ENCODE results near the gene XRCC1. TPM values are rescaled to one million over a fixed set of nuclear protein-coding genes. Genes with fewer than 3 reads are reported as not detected.

XRCC1 gene
- total and polyA plus RNA-seq, 9 of the 15 experiments (the other 6 are each of a cell fraction or from before 2014, with no cell fraction given) = 1.5 to 36.9 (median 24.9) TPM

DNA sequence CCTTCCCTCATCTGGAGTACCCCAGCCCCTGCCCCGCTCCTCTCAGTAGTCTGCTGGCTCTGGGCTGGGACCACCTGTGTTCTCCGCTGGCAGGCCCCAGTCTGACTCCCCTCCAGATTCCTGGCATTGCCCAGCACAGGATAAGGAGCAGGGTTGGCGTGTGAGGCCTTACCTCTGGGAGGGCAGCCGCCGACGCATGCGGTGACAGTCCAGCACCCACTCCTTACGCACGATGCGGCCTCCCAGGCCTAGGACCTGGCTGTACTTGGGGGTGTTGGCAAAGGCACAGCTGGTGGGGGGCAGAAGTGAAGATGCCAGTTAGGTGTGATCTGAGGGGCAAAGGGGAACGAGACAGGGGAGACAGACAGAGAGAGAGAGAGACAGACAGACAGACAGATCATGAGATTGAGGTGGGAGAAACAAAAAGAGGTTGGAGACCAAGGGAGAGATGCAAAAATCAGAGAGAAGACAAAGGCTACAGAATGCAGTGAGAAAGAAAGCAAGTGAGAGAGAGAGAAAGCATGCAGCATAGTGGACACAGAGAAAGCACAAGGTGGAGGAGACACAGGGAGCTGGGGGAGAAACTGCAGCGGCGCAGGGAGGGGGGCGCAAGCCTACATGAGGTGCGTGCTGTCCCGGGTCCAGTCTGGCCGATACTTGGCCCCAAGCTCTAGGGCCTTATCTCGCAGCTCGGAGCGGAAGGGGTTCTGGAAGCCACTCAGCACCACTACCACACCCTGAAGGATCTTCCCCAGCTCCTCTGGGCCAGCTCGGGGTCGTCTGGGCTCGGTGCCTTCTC lies 23.7 kb downstream of the XRCC1 start (continued):
- TF ChIP-seq KAT7 (CRISPR knock-in tag; IDR thresholded peaks at IDR 0.05; ENCODE audit: borderline replicate concordance) = no peak
- TF ChIP-seq, protein P1, sequence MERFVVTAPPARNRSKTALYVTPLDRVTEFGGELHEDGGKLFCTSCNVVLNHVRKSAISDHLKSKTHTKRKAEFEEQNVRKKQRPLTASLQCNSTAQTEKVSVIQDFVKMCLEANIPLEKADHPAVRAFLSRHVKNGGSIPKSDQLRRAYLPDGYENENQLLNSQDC (CRISPR knock-in tag; IDR thresholded peaks at IDR 0.05) = no peak
- no peak for TF ChIP-seq NR2C2 (CRISPR knock-in tag; IDR thresholded peaks at IDR 0.05)
- no peak for TF ChIP-seq NR2C2 (tag; IDR thresholded peaks at IDR 0.05)
- no peak for TF ChIP-seq HNRNPK (IDR thresholded peaks at IDR 0.05; ENCODE audit: low read depth, low read length, poor library complexity, severe bottlenecking)
- no peak for TF ChIP-seq MIER1 (IDR thresholded peaks at IDR 0.05; ENCODE audit: low read depth)
- no peak for TF ChIP-seq HDAC8 (tag; IDR thresholded peaks at IDR 0.05)
- TF ChIP-seq ASH1L (IDR thresholded peaks at IDR 0.05; ENCODE audit: borderline replicate concordance, low read depth, partially characterized antibody) = no peak
- TF ChIP-seq, protein P2, sequence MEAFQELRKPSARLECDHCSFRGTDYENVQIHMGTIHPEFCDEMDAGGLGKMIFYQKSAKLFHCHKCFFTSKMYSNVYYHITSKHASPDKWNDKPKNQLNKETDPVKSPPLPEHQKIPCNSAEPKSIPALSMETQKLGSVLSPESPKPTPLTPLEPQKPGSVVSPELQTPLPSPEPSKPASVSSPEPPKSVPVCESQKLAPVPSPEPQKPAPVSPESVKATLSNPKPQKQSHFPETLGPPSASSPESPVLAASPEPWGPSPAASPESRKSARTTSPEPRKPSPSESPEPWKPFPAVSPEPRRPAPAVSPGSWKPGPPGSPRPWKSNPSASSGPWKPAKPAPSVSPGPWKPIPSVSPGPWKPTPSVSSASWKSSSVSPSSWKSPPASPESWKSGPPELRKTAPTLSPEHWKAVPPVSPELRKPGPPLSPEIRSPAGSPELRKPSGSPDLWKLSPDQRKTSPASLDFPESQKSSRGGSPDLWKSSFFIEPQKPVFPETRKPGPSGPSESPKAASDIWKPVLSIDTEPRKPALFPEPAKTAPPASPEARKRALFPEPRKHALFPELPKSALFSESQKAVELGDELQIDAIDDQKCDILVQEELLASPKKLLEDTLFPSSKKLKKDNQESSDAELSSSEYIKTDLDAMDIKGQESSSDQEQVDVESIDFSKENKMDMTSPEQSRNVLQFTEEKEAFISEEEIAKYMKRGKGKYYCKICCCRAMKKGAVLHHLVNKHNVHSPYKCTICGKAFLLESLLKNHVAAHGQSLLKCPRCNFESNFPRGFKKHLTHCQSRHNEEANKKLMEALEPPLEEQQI (IDR thresholded peaks at IDR 0.05) = no peak
- no peak for TF ChIP-seq NR1H2 (CRISPR knock-in tag; IDR thresholded peaks at IDR 0.05)
- no peak for TF ChIP-seq NBN (IDR thresholded peaks at IDR 0.05; ENCODE audit: low read depth)
